NCI-H2196 treated with DMSO at 0.1 percent for 48 hours (cell line): ENCODE results near the gene ADRM1.

Source experiments
- DNase-seq: peaks from one replicate; lab custom pipeline; 2025; ENCODE audit not compliant: unreplicated experiment; lab: John Stamatoyannopoulos, UW

ADRM1 gene

GRCh38 chr20:62354031-62354808 is 51.4 kb downstream of the ADRM1 start:
- no peak for DNase-seq

- DNase-seq, result no peak
Measured at GRCh38 chr20:62354811-62355341, 52.1 kb downstream of the ADRM1 start.

GRCh38 chr20:62355516-62355877 is 52.7 kb downstream of the ADRM1 start:
- peak; percentile 30 for DNase-seq

GRCh38 chr20:62355878-62356588 is 53.2 kb downstream of the ADRM1 start:
- peak; percentile 29 for DNase-seq

GRCh38 chr20:62356589-62357186 is 53.9 kb downstream of the ADRM1 start:
- no peak for DNase-seq

- peak; percentile 32 for DNase-seq
Measured at GRCh38 chr20:62357187-62357667, 54.4 kb downstream of the ADRM1 start.

GRCh38 chr20:62357681-62358080 is 54.9 kb downstream of the ADRM1 start:
- no peak for DNase-seq
